HepG2 (cell line): Measurements from ENCODE around the gene MLLT11. TPM values are rescaled to one million over a fixed set of nuclear protein-coding genes. Genes with fewer than 3 reads are reported as not detected.
A peak's percentile ranks its signal among the peaks of the same experiment; 100 is the strongest.

Experiments used
- ATRX ChIP-seq: sonication (generic); formaldehyde crosslinking; IDR thresholded peaks from 2 replicates; pipeline ENCODE4 v1.4.0; 2020; ENCODE audit warnings: missing genetic modification reagents, borderline replicate concordance
- BRD4 ChIP-seq: sonication (generic); formaldehyde crosslinking; IDR thresholded peaks from 2 replicates; pipeline ENCODE4 v1.4.0; 2020; ENCODE audit warnings: missing genetic modification reagents
- CEBPZ ChIP-seq: IDR thresholded peaks from 2 replicates; pipeline ENCODE4 v1.6.1; 2012; ENCODE audit warnings: low read length, improper control_type of control experiment
- DRAP1 ChIP-seq: IDR thresholded peaks from 2 replicates; pipeline ENCODE4 v1.6.1; 2016; ENCODE audit warnings: missing genetic modification reagents, missing compliant biosample characterization
- DZIP1 ChIP-seq: sonication (generic); formaldehyde crosslinking; IDR thresholded peaks from 2 replicates; pipeline ENCODE4 v1.5.0; 2020; ENCODE audit warnings: mild to moderate bottlenecking, missing genetic modification reagents
- IRF1 ChIP-seq: sonication (generic); formaldehyde crosslinking; IDR thresholded peaks from 2 replicates; pipeline ENCODE4 v1.4.0; 2020; ENCODE audit warnings: low read depth, mild to moderate bottlenecking, missing genetic modification reagents
- MAF1 ChIP-seq: sonication (generic); formaldehyde crosslinking; IDR thresholded peaks from 2 replicates; pipeline ENCODE4 v1.5.0; 2020; ENCODE audit warnings: missing genetic modification reagents, borderline replicate concordance
- ONECUT2 ChIP-seq: sonication (generic); formaldehyde crosslinking; IDR thresholded peaks from 2 replicates; pipeline ENCODE4 v1.4.0; 2020; ENCODE audit warnings: missing genetic modification reagents
- PITX1 ChIP-seq: sonication (generic); formaldehyde crosslinking; IDR thresholded peaks from 2 replicates; pipeline ENCODE4 v1.5.1; 2020; ENCODE audit warnings: mild to moderate bottlenecking, missing genetic modification reagents
- SMARCC2 ChIP-seq: fragments of 450-650 bp; IDR thresholded peaks from 2 replicates; pipeline ENCODE4 v1.6.1; 2017; ENCODE audit warnings: antibody characterized with exemption, mild to moderate bottlenecking
- SP140L ChIP-seq: sonication (generic); formaldehyde crosslinking; IDR thresholded peaks from 2 replicates; pipeline ENCODE4 v1.4.0; 2020; ENCODE audit warnings: missing genetic modification reagents, borderline replicate concordance
- TEAD3 ChIP-seq: optimal IDR thresholded peaks from 2 replicates; pipeline ENCODE3; 2016; ENCODE audit warnings: borderline replicate concordance
- ZNF224 ChIP-seq: sonication (generic); formaldehyde crosslinking; IDR thresholded peaks from 2 replicates; pipeline ENCODE4 v1.5.0; 2020; ENCODE audit warnings: mild to moderate bottlenecking, missing genetic modification reagents
- ZNF234 ChIP-seq: sonication (generic); formaldehyde crosslinking; conservative IDR thresholded peaks from 2 replicates; pipeline ENCODE4 v1.5.1; 2020; ENCODE audit warnings: mild to moderate bottlenecking, missing genetic modification reagents
- ZNF276 ChIP-seq: sonication (generic); formaldehyde crosslinking; IDR thresholded peaks from 2 replicates; pipeline ENCODE4 v1.4.0; 2020; ENCODE audit warnings: mild to moderate bottlenecking, low read depth, missing genetic modification reagents
- ZNF547 ChIP-seq: sonication (generic); formaldehyde crosslinking; IDR thresholded peaks from 2 replicates; pipeline ENCODE4 v1.5.1; 2020; ENCODE audit warnings: mild to moderate bottlenecking, missing genetic modification reagents
- polyA plus RNA-seq, 8 experiments: library from polyadenylated mRNA; depleted of rRNA in 3 of 8; stranded (reverse) in 7 of 8; unstranded in 1 of 8; fragments of >200 nt; fragmentation: Illumina TruSeq in 4 of 8; extraction: Trizol in 4 of 8; gene quantifications; 2 replicates each; pipeline versions ENCODE4 v1.2.1 to v1.2.3, GENCODE V29; 2011 to 2016; ENCODE audit warnings: low read depth in 4 of 8, missing spikeins in 1 of 8, mixed read lengths in 1 of 8; ENCODE audit not compliant: insufficient read depth in 1 of 8
- total RNA-seq, 5 experiments: library from RNA; depleted of rRNA; stranded (reverse); fragments of >200 nt; fragmentation: Illumina TruSeq; extraction: Trizol; gene quantifications; 2 replicates each; pipeline ENCODE4 v1.2.3, GENCODE V29; 2016; ENCODE audit warnings: low read depth in 1 of 5

MLLT11 gene
- total and polyA plus RNA-seq, 2 of the 13 experiments (the other 11 are each of a cell fraction or from before 2014, with no cell fraction given) = 0.21 to 0.22 TPM

GRCh38 chr1:151059109-151060006, 839 bp upstream of the MLLT11 start, which contains the start of gene CDC42SE1 (continued):
- no peak for TF ChIP-seq IRF1
- no peak for TF ChIP-seq DZIP1
- no peak for TF ChIP-seq SMARCC2
- no peak for TF ChIP-seq SP140L (CRISPR knock-in tag)
- no peak for TF ChIP-seq CEBPZ
- TF ChIP-seq BRD4 (CRISPR knock-in tag) = no peak; the same call in 1 of the 2 replicates
- TF ChIP-seq ZNF234 = no peak
- TF ChIP-seq MAF1 = no peak
- TF ChIP-seq ATRX (CRISPR knock-in tag) = no peak
- TF ChIP-seq TEAD3 (CRISPR knock-in tag) = no peak
- TF ChIP-seq PITX1 (CRISPR knock-in tag) = peak; percentile 91
- peak; percentile 22; the same call in 1 of the 2 replicates for TF ChIP-seq ZNF547 (CRISPR knock-in tag)
- no peak for TF ChIP-seq ZNF276 (CRISPR knock-in tag)
- TF ChIP-seq ONECUT2 (CRISPR knock-in tag) = no peak
- TF ChIP-seq ZNF224 = no peak
- TF ChIP-seq DRAP1 (CRISPR knock-in tag) = peak; percentile 45; the same call in 1 of the 2 replicates
